Heart left ventricle (tissue), 16 donors: ENCODE data around the gene FBN1. TPM values are rescaled to one million over a fixed set of nuclear protein-coding genes. Genes with fewer than 3 reads are reported as not detected.

Source experiments
- ATAC-seq, 4 donors: fragments of 200-7000 bp; cut with Tn5 transposase; one replicate each; pipeline ENCODE4 v1.9.1; 2020 to 2022; ENCODE audit warnings: moderate library complexity in 4 of 4, mild to moderate bottlenecking in 3 of 4, moderate number of reproducible peaks in 1 of 4
- DNase-seq, 5 donors: peaks; one replicate each; pipeline ENCODE4 v3.0.0-alpha.2; 2020
- H3K27ac ChIP-seq, 12 donors: fragments of 200-600 bp; sonication (generic) in 4 of 12; one replicate each; pipeline versions ENCODE4 v1.5.0 to v1.8.0; 2016 to 2022; ENCODE audit warnings: mild to moderate bottlenecking in 2 of 12
- H3K27me3 ChIP-seq, 9 donors: fragments of 200-600 bp; sonication (generic) in 2 of 9; one replicate each; pipeline versions ENCODE4 v1.5.1 to v1.8.0; 2016 to 2022; ENCODE audit warnings: mild to moderate bottlenecking in 3 of 9
- H3K36me3 ChIP-seq, 9 donors: fragments of 200-600 bp; sonication (generic) in 2 of 9; one replicate each; pipeline versions ENCODE4 v1.5.0 to v1.8.0; 2018 to 2022; ENCODE audit warnings: mild to moderate bottlenecking in 2 of 9
- H3K4me1 ChIP-seq, 12 donors: fragments of 200-600 bp; sonication (generic) in 4 of 12; one replicate each; pipeline versions ENCODE4 v1.5.0 to v1.8.0; 2016 to 2022; ENCODE audit warnings: mild to moderate bottlenecking in 3 of 12
- H3K4me3 ChIP-seq, 12 donors: fragments of 200-600 bp; sonication (generic) in 4 of 12; one replicate each; pipeline versions ENCODE4 v1.5.0 to v1.8.0; 2017 to 2022; ENCODE audit warnings: mild to moderate bottlenecking in 9 of 12, moderate library complexity in 4 of 12
- H3K9me3 ChIP-seq, 12 donors: fragments of 200-600 bp; sonication (generic) in 4 of 12; one replicate each; pipeline versions ENCODE4 v1.5.0 to v1.8.0; 2016 to 2022; ENCODE audit warnings: mild to moderate bottlenecking in 1 of 12
- CTCF ChIP-seq, 12 donors: fragments of 200-600 bp; sonication (generic) in 4 of 12; IDR thresholded peaks; one replicate each; pipeline versions ENCODE4 v1.5.0 to v1.8.0; 2018 to 2022; ENCODE audit warnings: antibody characterized with exemption in 12 of 12, mild to moderate bottlenecking in 5 of 12
- POLR2A ChIP-seq, 2 donors: fragments of 450-650 bp; IDR thresholded peaks; one replicate each; pipeline ENCODE4 v1.6.1; 2017; ENCODE audit warnings: antibody characterized with exemption in 2 of 2, mild to moderate bottlenecking in 2 of 2, moderate library complexity in 2 of 2
- WGBS, 4 donors: extraction: QIAGEN DNeasy Blood & Tissue Kit in 2 of 4; methylation state at CpG; one replicate each; pipeline versions ENCODE4 v1.1.5 to v1.1.7; 2013 to 2018; 5-methylcytosine and 5-hydroxymethylcytosine counted together
- intact Hi-C, 10 donors: fragments of 100-400 bp; cut with DNase I; formaldehyde crosslinking; loops; one replicate each; pipeline versions ENCODE4 v1.11.1 to v1.14.2; 2022
- polyA plus RNA-seq, 2 donors: library from polyadenylated mRNA; stranded (reverse); fragments of 200-250 nt; gene quantifications; one replicate each; pipeline ENCODE4 v1.2.3, GENCODE V29; 2013
- total RNA-seq, 9 donors: library from RNA; depleted of rRNA in 2 of 9; stranded (reverse); fragments of >200 nt in 2 of 9; fragmentation: NEBNext Ultra II Directional in 3 of 9; extraction: Animal tissue kit (Norgen Biotek cat#: 25700) in 3 of 9; gene quantifications; one replicate each; pipeline versions ENCODE4 v1.1.0 to v1.2.4, GENCODE V29; 2016 to 2023
- donor health status: ischemic (EF 13 %, LVEDD 7.1; RV severe dilation, severe dysfunction).
- donor health status: healthy with polysubstance abuse.
- donor health status: DM: no; HTN: yes; CAD: no.
- donor health status: DM: no; HTN: no; CAD: no.
- donor health status: ischemic (EF 25% LVEDD 6.9; RV normal size, moderate dysfunction).
- donor health status: ischemic (EF 25% LVEDD 5.7; RV mildly dilated, moderate dysfunction).
- donor health status: healthy.
- donor health status: DM: yes; HTN: yes; CAD: no.
- donor health status: ischemic (EF 35%, LVEDD 5.7; RV mildly dilated, moderate dysfunction).
- donor health status: nonischemic (EF 11% LVEDD 7.7; RV severe dilation, severe dysfunction).
- donor health status: DM: yes; HTN: yes; CAD: no.
- donor health status: PGD.
- donor health status: ischemic (EF 29% LVEDD 5.4; RV normal size, mild dysfunction).
- donor health status: nonischemic (EF 23%, LVEDD 6.1; RV moderate dilation, normal function).

Gene FBN1
- total and polyA plus RNA-seq, 11 donors = 5.7 to 115 (median 31.4) TPM

- TF ChIP-seq CTCF (IDR thresholded peaks at IDR 0.05) = no peak
- TF ChIP-seq POLR2A (IDR thresholded peaks at IDR 0.05) = no peak
- WGBS, 4 donors = 90 to 96% (median 96%) methylated on average over 2 of the region's 2 CpGs
- Histone ChIP-seq H3K9me3 (no peaks in the 10 kb centered on the region), H3K4me3 (no peak overlapping the region), H3K27ac (no peak overlapping the region), H3K36me3 (peaks cover 0 to 100% (median 60%) of the 10 kb centered on the region in 9 donors), H3K4me1 (peaks cover 0 to 14% (median 0%) of the 10 kb centered on the region in 12 donors), H3K27me3 (no peaks in the 10 kb centered on the region)
- intact Hi-C loops = no loop called here
- no peak for ATAC-seq
- DNase-seq = no peak
Measured at GRCh38 chr15:48425051-48425450, 220.5 kb downstream of the FBN1 start.

GRCh38 chr15:48423896-48424475 lies 221.5 kb downstream of the FBN1 start:
- no peak for TF ChIP-seq POLR2A (IDR thresholded peaks at IDR 0.05)
- no peak for TF ChIP-seq CTCF (IDR thresholded peaks at IDR 0.05)
- no peak for ATAC-seq
- Histone ChIP-seq H3K9me3 (no peaks in the 10 kb centered on the region), H3K4me1 (peaks cover 0 to 21% (median 0%) of the 10 kb centered on the region in 12 donors), H3K36me3 (peaks cover 0 to 100% (median 70%) of the 10 kb centered on the region in 9 donors), H3K4me3 (no peak overlapping the region), H3K27ac (no peak overlapping the region), H3K27me3 (no peaks in the 10 kb centered on the region)
- WGBS, 4 donors = 60 to 73% (median 69%) methylated on average over 2 of the region's 2 CpGs
- DNase-seq = no peak
- intact Hi-C loops = no loop called here

- no peaks in the 10 kb centered on the region for H3K27me3 ChIP-seq
- H3K4me1 ChIP-seq = peaks cover 0 to 16% (median 0%) of the 10 kb centered on the region in 12 donors
- no peak overlapping the region for H3K27ac ChIP-seq
- TF ChIP-seq CTCF (IDR thresholded peaks at IDR 0.05) (no peak), POLR2A (IDR thresholded peaks at IDR 0.05) (no peak)
- intact Hi-C loops = no loop called here
- H3K36me3 ChIP-seq = peaks cover 0 to 100% (median 71%) of the 10 kb centered on the region in 9 donors
- DNase-seq = no peak
- no peak overlapping the region for H3K4me3 ChIP-seq
- H3K9me3 ChIP-seq = no peaks in the 10 kb centered on the region
- no peak for ATAC-seq
- WGBS, 4 donors = 91 to 94% (median 93%) methylated on average over 3 of the region's 3 CpGs
Measured at GRCh38 chr15:48423342-48423741, 222.2 kb downstream of the FBN1 start.

- ATAC-seq (no peak), DNase-seq (no peak)
- H3K36me3 ChIP-seq = peaks cover 0 to 100% (median 68%) of the 10 kb centered on the region in 9 donors
- H3K27ac ChIP-seq = no peak overlapping the region
- no peaks in the 10 kb centered on the region for H3K9me3 ChIP-seq
- WGBS, 4 donors = 45 to 78% (median 50%) methylated on average over 3 of the region's 3 CpGs
- intact Hi-C loops = no loop called here
- H3K4me1 ChIP-seq = peaks cover 0 to 9% (median 0%) of the 10 kb centered on the region in 12 donors
- H3K4me3 ChIP-seq = no peak overlapping the region
- TF ChIP-seq POLR2A (IDR thresholded peaks at IDR 0.05) = no peak
- TF ChIP-seq CTCF (IDR thresholded peaks at IDR 0.05) = no peak
- no peaks in the 10 kb centered on the region for H3K27me3 ChIP-seq
Measured at GRCh38 chr15:48422401-48422800, 223.1 kb downstream of the FBN1 start.
